ENCODE data around the gene CPLX3.

- TF ChIP-seq SUZ12 (IDR thresholded peaks at IDR 0.05; ENCODE audit: extremely low read depth, insufficient read depth, insufficient read length) (no peak), ZNF274 (IDR thresholded peaks at IDR 0.05; ENCODE audit: low read depth, low read length) (no peak)
Measured at GRCh38 chr15:74799255-74799855, 27.1 kb upstream of the CPLX3 start.

All from NT2/D1 (cell line).